Myocyte (in vitro differentiated cells): ENCODE results near the gene BORCS8. TPM values are rescaled to one million over a fixed set of nuclear protein-coding genes. Genes with fewer than 3 reads are reported as not detected.
A peak's percentile ranks its signal among the peaks of the same experiment; 100 is the strongest.
"Not testable (repeated sequence)": the region's sequence is repeated elsewhere in the genome, so short reads cannot be mapped to it uniquely, and the experiment has no call there.

Experiments used
- DNase-seq: peaks from one replicate; pipeline ENCODE4 v3.0.0-alpha.2; 2012; ENCODE audit warnings: low read depth
- total RNA-seq: library from RNA; depleted of rRNA; stranded (reverse); fragments of >200 nt; gene quantifications from 2 replicates; pipeline ENCODE4 v1.2.3, GENCODE V29; 2014

Gene BORCS8
- total RNA-seq, 1 donor from 2014 or later = 15.4 TPM

DNA sequence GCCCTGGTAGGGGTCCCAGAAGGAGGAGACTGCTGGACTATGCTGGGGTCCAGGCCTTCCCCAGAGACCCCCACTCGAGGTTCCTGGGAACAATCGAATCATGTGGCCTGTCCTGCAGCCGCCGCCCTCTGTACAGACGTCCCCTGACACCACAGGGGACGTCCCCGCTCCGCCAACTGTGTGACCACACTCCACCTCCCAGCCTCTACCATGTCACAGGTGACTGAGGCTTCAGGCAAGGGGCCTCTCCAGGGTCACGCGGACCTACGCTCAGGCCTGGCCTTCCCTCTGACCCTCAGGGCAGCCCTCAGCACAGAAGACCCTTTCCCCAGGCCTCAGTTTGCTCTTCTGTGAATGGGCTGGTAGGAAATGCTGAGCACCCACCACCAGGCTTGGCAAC, 40.5 kb downstream of the BORCS8 start:
- no peak for DNase-seq

DNA sequence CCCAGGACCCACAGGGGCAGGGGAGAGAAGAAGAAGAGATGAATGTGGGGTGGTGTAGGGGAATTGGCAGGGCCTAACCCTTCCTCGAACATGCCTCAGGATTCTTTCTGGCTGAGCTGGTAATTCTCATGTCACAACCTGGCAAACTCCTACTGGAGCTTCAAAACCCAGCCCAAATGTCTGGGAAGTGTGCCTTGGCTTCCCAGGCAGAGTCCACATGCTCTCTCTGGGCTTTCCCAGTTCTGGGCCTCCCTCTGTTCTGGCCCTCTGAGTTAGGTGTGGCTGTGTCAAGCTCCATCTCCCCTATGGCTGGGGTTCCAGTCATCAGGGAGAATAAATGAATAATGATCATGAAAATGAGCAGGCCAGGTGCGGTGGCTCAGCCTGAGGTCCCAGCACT, 42.5 kb downstream of the BORCS8 start:
- no peak for DNase-seq

DNA sequence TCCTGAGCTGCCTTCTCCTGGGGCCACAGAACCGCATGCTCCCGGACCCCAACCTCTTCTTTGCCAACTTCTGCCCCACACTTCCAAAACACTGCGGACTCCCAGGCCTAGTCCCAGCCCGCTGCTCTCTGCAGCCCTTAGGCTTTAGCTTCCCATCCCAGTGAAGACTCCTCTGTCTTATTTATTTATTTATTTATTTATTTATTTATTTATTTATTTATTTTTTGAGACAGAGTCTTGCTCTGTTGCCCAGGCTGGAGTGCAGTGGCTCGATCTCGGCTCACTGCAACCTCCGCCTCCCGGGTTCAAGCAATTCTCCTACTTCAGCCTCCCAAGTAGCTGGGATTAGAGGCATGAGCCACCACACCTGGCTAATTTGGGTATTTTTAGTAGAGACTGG, 43.4 kb downstream of the BORCS8 start:
- not testable (repeated sequence) for DNase-seq

DNA sequence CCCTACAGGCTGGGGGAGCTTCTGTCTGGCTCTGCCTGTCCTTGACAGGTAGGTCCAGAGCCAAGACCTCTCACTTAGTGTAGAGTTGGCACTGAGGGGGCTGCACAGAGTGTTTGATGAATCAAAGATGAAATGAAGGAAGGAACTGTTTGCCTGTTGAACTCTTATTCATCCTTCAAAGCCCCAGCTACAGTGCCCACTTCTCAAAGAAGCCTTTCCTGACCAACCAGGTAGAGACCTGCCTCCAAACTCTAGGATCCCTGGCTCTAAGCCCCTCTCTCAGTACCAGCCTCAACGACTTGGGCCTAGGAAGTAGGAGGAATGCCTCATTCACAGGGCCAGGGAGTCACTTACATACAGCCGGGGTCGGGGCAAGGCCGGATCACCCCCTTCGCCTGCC, 44.6 kb downstream of the BORCS8 start:
- no peak for DNase-seq

DNA sequence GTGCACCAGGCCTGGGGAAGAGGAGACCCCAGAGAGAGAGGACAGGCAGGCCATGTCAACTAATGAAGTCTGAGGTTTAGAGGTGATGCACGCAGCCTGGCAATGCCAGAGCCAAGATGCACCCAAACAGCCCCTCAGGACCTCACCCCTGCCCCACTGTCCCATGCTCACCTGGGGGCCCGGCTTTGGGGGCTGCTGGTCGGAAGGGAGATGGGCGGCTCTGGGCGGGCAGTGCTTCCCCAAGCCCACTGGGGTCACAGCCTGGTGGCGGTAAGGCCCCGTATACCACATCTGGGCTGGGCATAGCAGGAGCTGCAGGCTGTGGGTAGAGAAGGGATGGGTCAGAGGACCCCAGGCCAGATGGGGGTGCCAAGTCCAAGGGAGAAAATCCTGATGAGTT, 45.1 kb downstream of the BORCS8 start:
- no peak for DNase-seq

DNA sequence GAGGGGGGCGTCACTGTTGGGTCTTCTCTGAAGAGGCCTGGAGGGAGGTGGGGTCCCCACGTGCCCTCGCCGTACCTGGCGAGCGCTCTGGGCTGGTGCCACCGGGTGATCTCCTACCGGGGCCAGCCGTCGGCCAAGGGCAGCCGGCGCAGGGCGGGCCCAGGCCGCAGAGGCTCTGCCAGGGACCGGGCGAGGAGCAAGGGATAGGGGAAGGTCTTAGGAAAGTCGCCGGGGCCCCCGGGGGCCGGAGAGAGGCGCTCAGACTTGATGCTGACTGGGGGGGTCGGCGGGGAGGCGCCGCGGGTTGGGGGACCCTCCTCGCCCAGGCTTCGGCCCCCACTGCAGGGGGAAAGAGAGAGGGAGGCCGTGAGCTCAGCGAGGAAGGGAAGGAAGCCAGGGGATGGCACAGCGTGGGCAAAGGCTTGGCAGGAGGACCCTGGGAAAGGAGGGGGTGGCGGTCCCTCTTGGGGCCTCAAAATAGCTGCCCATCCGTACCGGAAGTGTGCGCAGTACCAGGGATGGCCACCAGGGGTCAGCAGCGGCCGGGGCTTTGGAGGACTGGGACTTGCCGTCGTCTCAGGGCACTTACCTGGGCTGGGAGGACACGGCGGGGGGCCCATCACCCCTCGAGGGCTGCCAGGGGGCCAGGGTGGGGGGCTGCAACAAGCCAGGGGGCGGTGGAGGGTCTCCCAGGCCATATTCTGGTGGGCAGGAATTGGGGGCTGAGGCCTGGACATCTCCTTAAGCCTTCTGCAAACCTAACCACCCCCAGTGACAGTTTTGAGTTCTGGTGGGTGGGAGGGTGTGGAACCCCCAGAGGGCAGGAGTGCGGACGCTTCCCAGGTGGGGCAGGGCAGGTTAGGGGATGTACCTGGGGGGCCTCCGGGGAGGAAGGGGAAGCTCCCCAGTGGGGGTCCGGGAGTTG, 46.0 kb downstream of the BORCS8 start:
- DNase-seq = peak; percentile 73

DNA sequence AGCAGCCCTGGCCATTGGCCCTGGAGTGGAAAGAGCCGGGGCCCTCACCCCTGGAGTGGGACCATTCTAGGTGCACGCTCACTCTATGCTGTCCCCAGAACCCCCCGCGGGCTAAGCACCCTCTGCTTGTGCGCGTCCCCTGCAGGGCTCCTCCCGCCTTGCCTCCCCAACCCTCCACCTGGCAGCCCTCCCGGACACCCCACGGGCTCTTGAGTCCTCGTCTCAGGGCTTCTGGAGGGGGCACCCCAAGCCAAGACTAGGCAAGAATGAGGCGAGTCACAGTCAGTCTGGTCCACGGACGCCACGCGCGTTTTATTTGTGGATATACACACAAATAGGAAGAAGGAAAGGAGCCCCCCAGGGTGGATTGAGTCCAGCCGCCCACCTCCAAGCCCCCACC, 46.7 kb downstream of the BORCS8 start:
- DNase-seq = no peak

DNA sequence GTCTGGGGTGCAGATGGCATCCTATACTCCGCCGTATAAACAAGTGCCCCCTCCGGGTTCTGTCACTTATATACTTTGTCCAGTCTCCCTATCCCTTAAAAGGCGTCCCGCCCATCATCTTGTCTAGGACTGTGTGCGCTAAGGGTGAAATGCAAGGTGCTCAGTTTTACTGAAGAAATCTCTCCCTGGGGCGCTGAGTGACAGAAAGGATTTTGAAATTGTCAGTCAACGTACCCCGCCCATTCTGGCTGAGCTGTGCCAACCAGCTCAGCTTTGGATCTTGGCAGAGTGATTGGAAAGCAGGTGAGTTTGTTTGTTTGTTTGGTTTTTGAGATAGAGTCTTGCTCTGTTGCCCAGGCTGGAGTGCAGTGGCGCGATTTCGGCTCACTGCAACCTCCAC, 49.6 kb downstream of the BORCS8 start:
- DNase-seq = no peak

DNA sequence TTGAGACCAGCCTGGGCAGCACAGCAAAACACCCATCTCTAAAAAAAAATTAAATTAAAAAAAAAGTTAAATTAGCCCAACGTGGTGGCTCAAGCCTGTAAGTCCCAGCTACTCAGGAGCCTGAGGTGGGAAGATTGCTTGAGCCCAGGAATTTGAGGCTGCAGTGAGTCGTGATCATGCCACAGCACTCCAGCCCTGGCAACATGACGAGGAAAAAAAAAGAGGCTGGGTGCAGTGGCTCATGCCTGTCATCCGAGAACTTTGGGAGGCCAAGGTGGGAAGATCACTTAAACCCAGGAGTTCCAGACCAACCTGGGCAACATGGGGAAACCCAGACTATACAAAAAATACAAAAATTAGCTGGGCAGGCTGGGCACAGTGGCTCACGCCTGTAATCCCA, 51.5 kb downstream of the BORCS8 start:
- no peak for DNase-seq

DNA sequence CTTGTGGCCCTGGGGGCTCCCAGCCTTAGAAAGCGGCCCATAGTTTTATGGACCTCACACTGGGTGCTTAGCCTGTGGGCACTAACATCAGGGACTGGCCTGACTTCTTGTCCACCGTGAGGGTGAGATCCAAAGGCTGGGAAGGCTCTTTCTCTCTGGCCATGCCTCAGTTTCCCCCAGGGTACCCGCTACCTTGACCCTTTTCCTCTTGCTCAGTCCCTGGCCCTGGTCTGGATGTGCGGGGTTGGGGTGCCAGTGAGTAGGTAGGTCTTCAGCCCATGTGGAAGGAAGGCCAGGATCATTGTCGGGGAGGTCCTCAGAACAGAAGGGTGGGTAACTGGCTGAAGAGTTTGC, 52.1 kb downstream of the BORCS8 start:
- DNase-seq = no peak

DNA sequence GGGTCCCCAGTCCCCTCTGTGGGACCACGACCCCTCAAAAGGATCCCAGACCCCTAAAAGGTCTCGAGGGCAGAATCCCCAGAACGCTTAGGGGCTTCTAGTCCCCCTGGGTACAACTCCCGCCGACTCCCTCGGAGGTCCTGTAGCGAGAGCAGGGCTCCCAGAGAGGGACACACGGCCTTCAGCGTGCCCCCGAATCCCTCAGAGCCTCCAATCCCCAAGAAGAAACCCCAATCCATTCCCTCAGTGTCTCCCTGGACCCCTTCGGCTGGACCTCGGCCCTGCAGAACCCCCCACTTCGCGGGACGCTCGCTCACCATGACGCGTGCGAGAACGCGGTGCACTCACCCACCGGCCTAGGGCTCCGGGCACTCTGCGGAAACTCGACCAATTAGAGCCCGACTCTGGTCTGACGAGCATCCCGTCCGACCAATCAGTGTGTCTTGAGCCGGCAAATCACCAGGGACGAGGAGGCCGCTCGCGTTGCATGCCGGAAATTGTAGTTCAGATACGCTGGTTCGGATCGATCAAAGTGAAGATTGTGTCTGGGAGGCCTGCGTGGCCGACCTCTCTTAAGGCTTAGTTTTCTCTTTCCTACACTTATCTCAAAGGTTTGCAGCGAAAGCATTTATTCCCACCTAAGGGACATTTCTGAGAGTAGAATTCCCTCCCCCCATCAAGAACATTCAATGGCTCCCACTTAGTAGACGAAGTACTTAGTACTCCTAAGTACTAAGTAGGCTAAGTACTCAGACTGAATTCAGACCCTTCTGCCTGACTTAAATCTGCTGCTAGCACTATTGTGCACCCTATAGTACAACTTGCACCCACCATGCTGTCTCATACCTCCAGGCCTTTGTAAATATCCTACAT, 53.6 kb downstream of the BORCS8 start, which contains the start of gene TMEM161A:
TMEM161A (minus strand) TSS at position 370 of the 873 bp plus-strand sequence; CDS start at position 320, 50 bp downstream.
- DNase-seq = peak; percentile 99

DNA sequence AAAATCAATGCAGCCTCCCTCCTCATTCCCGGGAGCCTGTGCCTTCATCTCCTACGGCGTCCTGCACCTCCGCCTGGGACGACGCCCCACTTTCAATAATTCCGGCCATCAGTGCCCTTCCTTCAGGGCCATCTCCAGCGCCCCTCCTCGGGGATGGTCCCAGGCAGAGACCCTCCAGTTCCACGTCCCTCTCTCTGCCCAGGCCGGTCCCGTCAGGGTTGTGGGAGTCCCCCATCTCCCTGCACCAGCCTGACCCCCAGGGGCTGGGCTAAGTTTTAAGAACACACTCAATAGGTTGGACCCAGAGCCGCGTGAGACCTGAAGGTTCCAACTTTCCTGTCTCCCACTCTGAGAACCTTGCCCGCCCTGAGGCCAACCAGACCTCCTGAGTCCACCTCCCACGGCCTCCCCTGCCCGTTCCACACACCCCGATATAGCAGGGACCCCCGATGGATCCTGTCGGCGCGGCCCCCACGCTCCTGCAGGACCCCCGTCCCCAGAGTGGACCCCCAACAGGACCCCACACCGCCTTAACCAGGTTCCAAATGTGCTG, 54.3 kb downstream of the BORCS8 start:
- DNase-seq = peak; percentile 26

DNA sequence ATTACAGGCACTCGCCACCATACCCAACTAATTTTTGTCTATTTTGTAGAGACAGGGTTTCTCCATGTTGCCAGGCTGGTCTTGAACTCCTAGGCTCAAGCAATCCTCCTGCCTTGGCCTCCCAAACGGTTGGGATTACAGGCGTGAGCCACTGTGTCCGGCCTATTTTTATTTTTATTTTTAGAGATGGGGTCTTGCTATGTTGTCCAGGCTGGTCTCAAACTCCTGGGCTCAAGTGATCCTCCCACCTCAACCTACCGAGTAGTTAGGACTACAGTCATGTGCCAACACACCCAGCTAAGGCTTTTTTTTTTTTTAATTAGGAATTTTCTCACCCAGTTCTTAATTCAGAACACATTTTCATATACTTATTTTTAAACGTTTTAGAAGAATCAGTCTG, 56.2 kb downstream of the BORCS8 start:
- not testable (repeated sequence) for DNase-seq

DNA sequence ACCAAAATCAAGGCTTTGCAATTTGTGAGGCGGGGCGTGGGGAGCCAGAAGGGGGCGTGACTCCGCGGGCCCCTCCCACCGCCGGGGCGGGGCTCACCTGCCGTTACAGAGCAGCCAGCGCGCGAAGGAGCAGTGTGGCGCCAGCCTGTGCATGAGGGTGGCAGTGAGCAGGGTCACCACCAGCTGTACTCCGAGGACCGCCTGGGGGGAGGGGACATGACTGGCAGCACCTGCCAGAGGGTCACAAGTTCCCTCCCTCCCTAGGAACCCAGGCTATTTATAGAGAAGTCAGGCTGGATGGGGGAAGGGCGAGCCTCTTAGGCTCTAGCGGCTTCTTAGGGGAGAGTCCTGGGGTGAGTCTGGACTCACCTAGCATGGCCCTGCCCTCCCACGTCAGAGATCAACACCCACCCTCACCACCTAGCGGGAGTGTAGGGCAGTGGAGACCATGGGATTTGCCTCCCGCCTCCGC, 57.2 kb downstream of the BORCS8 start:
- peak; percentile 81 for DNase-seq

DNA sequence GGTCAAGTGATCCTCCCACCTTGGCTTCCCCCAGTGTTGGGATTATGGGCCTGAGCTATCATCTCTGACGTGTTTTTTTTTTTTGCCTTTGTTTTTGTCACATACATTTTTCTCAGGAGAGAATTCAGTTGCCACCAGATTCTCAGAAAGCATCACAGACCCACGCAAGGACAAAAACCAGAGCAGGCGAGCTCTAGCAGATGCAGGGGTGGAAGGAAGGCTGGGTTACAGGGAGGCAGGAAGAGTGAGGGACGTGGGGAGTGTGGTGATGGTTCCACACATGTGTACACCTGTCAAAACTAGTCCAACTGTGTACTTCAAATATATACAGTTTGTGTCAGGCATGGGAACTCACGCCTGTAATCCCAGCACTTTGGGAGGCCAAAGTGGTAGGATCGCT, 58.0 kb downstream of the BORCS8 start:
- no peak for DNase-seq

DNA sequence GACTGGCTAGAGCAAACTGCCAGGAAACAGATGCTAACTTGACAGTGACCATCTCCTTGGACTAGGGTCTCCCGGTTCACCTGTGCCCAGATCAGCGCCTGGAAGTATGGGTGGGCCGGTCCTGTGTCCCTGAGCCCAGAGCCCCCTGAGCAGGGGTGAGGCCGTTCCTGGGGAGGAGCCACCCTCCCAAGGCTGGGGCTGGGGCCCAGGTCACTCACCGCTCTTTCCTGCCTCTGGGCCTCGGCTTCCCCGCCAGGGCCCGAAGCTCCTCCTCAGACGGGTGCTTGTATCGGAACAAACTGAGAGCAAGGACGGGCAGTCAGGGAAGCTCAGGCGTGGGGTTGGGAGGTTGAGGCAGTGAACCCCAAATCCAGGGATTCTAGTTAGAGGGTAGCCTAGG, 59.0 kb downstream of the BORCS8 start:
- no peak for DNase-seq

DNA sequence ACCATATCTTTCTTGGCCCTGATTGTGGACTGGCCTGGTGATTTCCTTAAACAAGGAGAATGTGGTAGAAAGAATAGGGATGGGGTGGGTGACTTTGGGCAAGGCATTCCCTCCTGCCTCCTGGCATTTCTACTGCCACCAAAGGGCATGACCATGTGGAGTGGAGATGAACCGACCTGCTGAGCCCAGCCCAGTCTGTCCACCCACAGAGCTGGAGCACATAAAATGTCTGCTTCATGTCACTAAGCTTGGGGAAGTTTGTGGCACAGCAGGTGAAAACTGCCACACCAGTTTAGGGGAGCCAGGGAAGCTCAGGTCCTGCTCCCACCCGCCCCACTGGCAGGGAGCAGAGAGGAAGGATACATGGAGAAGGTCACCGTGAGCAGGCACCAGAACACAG, 60.0 kb downstream of the BORCS8 start:
- no peak for DNase-seq
